Measurements from ENCODE around the gene BRIP1. TPM values are rescaled to one million over a fixed set of nuclear protein-coding genes. Genes with fewer than 3 reads are reported as not detected.

BRIP1 gene
- total RNA-seq (2021) (30.2 and 35.3 TPM in 2 replicates), Bru-seq, nascent RNA (percentile 92 among the genes with signal in this experiment), BruChase-seq, experiment 1, labeled RNA remaining after a 2-hour chase (percentile 87 among the genes with signal in this experiment), BruChase-seq, experiment 2, labeled RNA remaining after a 6-hour chase (percentile 73 among the genes with signal in this experiment)
- long read RNA-seq, full-length matches to known transcripts: 6 of 39 reads
- long read RNA-seq, partial matches to known transcripts: 12 of 39 reads
- long read RNA-seq, other reads (novel, unspliced or antisense): 21 of 39 reads

- peak; percentile 99 for DNase-seq (ENCODE audit: low spot score)
- H3K27ac ChIP-seq (ENCODE audit: low read depth, low read length, poor library complexity, severe bottlenecking): peak within 1 kb of the TSS; percentile 92
- no TSS peak for BruUV-seq (replicated peaks)
- intact Hi-C loops (cut with micrococcal nuclease; ENCODE audit: unreplicated experiment): no loop called here
- POLR2A ChIA-PET (ENCODE audit: low non-redundant PET): interaction anchor here (0.5 to 0.7 kb wide), 7 partner anchors 65 to 746 kb away, joined by 3 to 9 read pairs (median 7); partner anchors contain the start of gene INTS2
- H3K4me1 ChIP-seq (ENCODE audit: insufficient read depth, low read length, poor library complexity, severe bottlenecking): peaks cover 15% of the 10 kb centered on the region
- TF ChIP-seq EZH2 (IDR thresholded peaks at IDR 0.05; ENCODE audit: borderline replicate concordance, low read depth, low read length, poor library complexity, severe bottlenecking): no peak
- TF ChIP-seq, protein P1, sequence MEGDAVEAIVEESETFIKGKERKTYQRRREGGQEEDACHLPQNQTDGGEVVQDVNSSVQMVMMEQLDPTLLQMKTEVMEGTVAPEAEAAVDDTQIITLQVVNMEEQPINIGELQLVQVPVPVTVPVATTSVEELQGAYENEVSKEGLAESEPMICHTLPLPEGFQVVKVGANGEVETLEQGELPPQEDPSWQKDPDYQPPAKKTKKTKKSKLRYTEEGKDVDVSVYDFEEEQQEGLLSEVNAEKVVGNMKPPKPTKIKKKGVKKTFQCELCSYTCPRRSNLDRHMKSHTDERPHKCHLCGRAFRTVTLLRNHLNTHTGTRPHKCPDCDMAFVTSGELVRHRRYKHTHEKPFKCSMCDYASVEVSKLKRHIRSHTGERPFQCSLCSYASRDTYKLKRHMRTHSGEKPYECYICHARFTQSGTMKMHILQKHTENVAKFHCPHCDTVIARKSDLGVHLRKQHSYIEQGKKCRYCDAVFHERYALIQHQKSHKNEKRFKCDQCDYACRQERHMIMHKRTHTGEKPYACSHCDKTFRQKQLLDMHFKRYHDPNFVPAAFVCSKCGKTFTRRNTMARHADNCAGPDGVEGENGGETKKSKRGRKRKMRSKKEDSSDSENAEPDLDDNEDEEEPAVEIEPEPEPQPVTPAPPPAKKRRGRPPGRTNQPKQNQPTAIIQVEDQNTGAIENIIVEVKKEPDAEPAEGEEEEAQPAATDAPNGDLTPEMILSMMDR (conservative IDR thresholded peaks at IDR 0.05; ENCODE audit: low read depth, low read length): no peak
- CTCF ChIA-PET: interaction anchor here (0.6 to 2.4 kb wide), 4 partner anchors 202 to 343 kb away, joined by 4 to 12 read pairs (median 8); no protein-coding TSS in a partner anchor
- H3K36me3 ChIP-seq (ENCODE audit: insufficient read depth, low read length, poor library complexity, severe bottlenecking): peaks cover 36% of the 10 kb centered on the region
- no peaks in the 10 kb centered on the region for H3K9me3 ChIP-seq (ENCODE audit: low read depth, low read length, poor library complexity, severe bottlenecking)
- H3K4me3 ChIP-seq (ENCODE audit: low read depth, low read length, poor library complexity, severe bottlenecking): peak within 1 kb of the TSS; percentile 69
- H3K27me3 ChIP-seq (replicated peaks; ENCODE audit: insufficient read depth, low read depth, low read length, poor library complexity): no peaks in the 10 kb centered on the region
These were observed at the start of gene BRIP1 for GRCh38 chr17:61862975-61863800. BRIP1 (minus strand) TSS chr17:61863528; CDS start chr17:61861539, 1,989 bp downstream.

- H3K27me3 ChIP-seq (replicated peaks; ENCODE audit: insufficient read depth, low read depth, low read length, poor library complexity): no peaks in the 10 kb centered on the region
- H3K4me3 ChIP-seq (ENCODE audit: low read depth, low read length, poor library complexity, severe bottlenecking): no peak overlapping the region
- ChIA-PET POLR2A (ENCODE audit: low non-redundant PET) (no interaction called here), CTCF (no interaction called here)
- no peaks in the 10 kb centered on the region for H3K9me3 ChIP-seq (ENCODE audit: low read depth, low read length, poor library complexity, severe bottlenecking)
- peaks cover 58% of the 10 kb centered on the region for H3K36me3 ChIP-seq (ENCODE audit: insufficient read depth, low read length, poor library complexity, severe bottlenecking)
- no peak for DNase-seq (ENCODE audit: low spot score)
- intact Hi-C loops (cut with micrococcal nuclease; ENCODE audit: unreplicated experiment): no loop called here
- no peak overlapping the region for H3K27ac ChIP-seq (ENCODE audit: low read depth, low read length, poor library complexity, severe bottlenecking)
- TF ChIP-seq EZH2 (IDR thresholded peaks at IDR 0.05; ENCODE audit: borderline replicate concordance, low read depth, low read length, poor library complexity, severe bottlenecking): no peak
- TF ChIP-seq, protein P1 (conservative IDR thresholded peaks at IDR 0.05; ENCODE audit: low read depth, low read length): no peak
- no peaks in the 10 kb centered on the region for H3K4me1 ChIP-seq (ENCODE audit: insufficient read depth, low read length, poor library complexity, severe bottlenecking)
- no TSS peak for BruUV-seq (replicated peaks)
These were observed 45.1 kb upstream of the BRIP1 start for GRCh38 chr17:61908292-61909037.

DNA sequence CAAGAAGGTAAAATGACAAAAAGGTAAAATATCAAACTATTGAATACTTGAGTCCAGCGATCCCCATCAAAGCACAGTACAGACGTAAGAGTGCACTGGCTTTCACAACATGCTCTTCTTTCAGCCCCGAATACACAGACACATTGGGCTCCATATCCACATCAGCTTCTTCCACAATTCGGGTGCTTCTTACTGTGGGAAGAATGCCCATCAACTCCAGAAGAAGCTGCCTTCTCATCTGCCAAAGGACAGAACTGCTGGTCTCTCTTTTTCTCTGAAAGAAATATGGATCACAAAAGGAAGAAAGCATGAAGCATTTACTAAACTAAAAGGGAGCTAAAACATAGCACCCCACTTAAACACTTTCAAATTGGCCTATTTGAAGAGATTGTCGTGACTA lies 44.0 kb upstream of the BRIP1 start:
- Histone ChIP-seq H3K4me3 (ENCODE audit: low read depth, low read length, poor library complexity, severe bottlenecking) (no peak overlapping the region), H3K9me3 (ENCODE audit: low read depth, low read length, poor library complexity, severe bottlenecking) (no peaks in the 10 kb centered on the region), H3K27ac (ENCODE audit: low read depth, low read length, poor library complexity, severe bottlenecking) (no peak overlapping the region), H3K27me3 (replicated peaks; ENCODE audit: insufficient read depth, low read depth, low read length, poor library complexity) (no peaks in the 10 kb centered on the region), H3K36me3 (ENCODE audit: insufficient read depth, low read length, poor library complexity, severe bottlenecking) (peaks cover 62% of the 10 kb centered on the region), H3K4me1 (ENCODE audit: insufficient read depth, low read length, poor library complexity, severe bottlenecking) (no peaks in the 10 kb centered on the region)
- DNase-seq (ENCODE audit: low spot score): no peak
- ChIA-PET CTCF (no interaction called here), POLR2A (ENCODE audit: low non-redundant PET) (no interaction called here)
- TF ChIP-seq, protein P1 (conservative IDR thresholded peaks at IDR 0.05; ENCODE audit: low read depth, low read length): no peak
- no peak for TF ChIP-seq EZH2 (IDR thresholded peaks at IDR 0.05; ENCODE audit: borderline replicate concordance, low read depth, low read length, poor library complexity, severe bottlenecking)
- intact Hi-C loops (cut with micrococcal nuclease; ENCODE audit: unreplicated experiment): no loop called here
- no TSS peak for BruUV-seq (replicated peaks)

Measured in A673 (cell line).